ENCODE data around the gene GPR137.

DNA sequence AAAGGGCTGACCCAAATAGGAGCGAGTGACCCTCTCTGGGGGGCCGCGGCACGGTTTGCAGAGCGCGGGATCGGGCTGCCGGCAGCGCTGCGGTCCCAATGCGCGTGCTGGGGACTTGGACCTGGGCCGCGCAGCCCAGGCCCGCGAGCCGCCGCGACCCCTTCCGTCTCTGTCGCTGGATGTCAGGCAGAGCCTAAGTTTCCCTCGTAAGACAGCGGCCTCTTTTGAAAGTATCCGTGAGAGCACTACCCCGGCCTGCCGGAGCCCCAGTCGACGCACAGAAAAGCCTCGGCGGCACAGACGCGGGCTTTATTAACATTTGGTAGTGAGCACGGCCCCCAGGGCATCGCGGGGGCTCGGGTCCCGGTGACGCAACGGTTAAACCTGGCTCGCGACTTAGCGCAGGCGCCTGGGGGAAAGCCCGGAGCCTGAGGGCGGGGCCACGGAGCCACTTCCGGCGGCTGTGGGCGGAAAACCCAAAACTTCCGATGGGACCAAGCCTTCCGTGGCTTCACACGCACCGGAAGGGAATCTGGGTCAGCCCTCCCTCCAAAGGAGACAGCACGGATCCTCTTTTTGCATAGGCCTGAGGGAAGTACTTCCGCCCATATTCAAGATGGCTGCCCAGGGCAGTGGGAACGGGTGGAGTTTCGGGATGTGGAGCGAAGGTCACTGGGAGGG is 16.0 kb upstream of the GPR137 start:
- TF ChIP-seq, protein P1, sequence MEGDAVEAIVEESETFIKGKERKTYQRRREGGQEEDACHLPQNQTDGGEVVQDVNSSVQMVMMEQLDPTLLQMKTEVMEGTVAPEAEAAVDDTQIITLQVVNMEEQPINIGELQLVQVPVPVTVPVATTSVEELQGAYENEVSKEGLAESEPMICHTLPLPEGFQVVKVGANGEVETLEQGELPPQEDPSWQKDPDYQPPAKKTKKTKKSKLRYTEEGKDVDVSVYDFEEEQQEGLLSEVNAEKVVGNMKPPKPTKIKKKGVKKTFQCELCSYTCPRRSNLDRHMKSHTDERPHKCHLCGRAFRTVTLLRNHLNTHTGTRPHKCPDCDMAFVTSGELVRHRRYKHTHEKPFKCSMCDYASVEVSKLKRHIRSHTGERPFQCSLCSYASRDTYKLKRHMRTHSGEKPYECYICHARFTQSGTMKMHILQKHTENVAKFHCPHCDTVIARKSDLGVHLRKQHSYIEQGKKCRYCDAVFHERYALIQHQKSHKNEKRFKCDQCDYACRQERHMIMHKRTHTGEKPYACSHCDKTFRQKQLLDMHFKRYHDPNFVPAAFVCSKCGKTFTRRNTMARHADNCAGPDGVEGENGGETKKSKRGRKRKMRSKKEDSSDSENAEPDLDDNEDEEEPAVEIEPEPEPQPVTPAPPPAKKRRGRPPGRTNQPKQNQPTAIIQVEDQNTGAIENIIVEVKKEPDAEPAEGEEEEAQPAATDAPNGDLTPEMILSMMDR (IDR thresholded peaks at IDR 0.05): peak in 1 of 5 experiments; percentile 9
- TF ChIP-seq POLR2A (IDR thresholded peaks at IDR 0.05) (peak; percentile 66), POLR2AphosphoS5 (IDR thresholded peaks at IDR 0.05) (peak; percentile 76 to 96 (median 84)), EP300 (IDR thresholded peaks at IDR 0.05; ENCODE audit: low read depth) (no peak)

All from transverse colon (tissue), 4 donors.